Neural cell (in vitro differentiated cells): ENCODE results near the gene ATF6B. TPM values are rescaled to one million over a fixed set of nuclear protein-coding genes. Genes with fewer than 3 reads are reported as not detected.

Source experiments
- H2AFZ ChIP-seq: fragments of 200-600, 300-800 bp; sonication (generic), shearing (Covaris generic); 2 replicates; pipeline ENCODE4 v1.6.0; 2014; ENCODE audit warnings: low read depth, mild to moderate bottlenecking, antibody characterized with exemption, low read length, moderate library complexity
- H3F3A ChIP-seq: fragments of 200-600 bp; shearing (Covaris generic); 2 replicates; pipeline ENCODE4 v1.6.1; 2016; ENCODE audit warnings: mild to moderate bottlenecking, moderate library complexity, mixed read lengths, antibody characterized with exemption, low read length; ENCODE audit not compliant: insufficient read depth, poor library complexity, severe bottlenecking
- H3K27ac ChIP-seq: fragments of 200-600, 300-800 bp; sonication (generic), shearing (Covaris generic); 2 replicates; pipeline ENCODE4 v1.5.1; 2014; ENCODE audit warnings: mild to moderate bottlenecking, low read length, moderate library complexity
- H3K27me3 ChIP-seq: fragments of 300-800, 200-600 bp; sonication (generic), shearing (Covaris generic); 2 replicates; pipeline ENCODE4 v1.6.0; 2014; ENCODE audit warnings: mild to moderate bottlenecking, low read depth, low read length, moderate library complexity; ENCODE audit not compliant: insufficient read depth
- H3K36me3 ChIP-seq: fragments of 300-800, 200-600 bp; sonication (generic), shearing (Covaris generic); 2 replicates; pipeline ENCODE4 v1.5.1; 2014; ENCODE audit warnings: mild to moderate bottlenecking, antibody characterized with exemption, low read length, moderate library complexity; ENCODE audit not compliant: insufficient read depth
- H3K4me2 ChIP-seq: fragments of 300-800, 200-600 bp; sonication (generic), shearing (Covaris generic); 2 replicates; pipeline ENCODE4 v1.6.0; 2014; ENCODE audit warnings: mild to moderate bottlenecking, low read length
- H3K4me3 ChIP-seq: fragments of 300-800, 200-600 bp; sonication (generic), shearing (Covaris generic); 2 replicates; pipeline ENCODE4 v1.5.1; 2014; ENCODE audit warnings: mild to moderate bottlenecking, low read length, moderate library complexity
- H3K79me2 ChIP-seq: fragments of 200-600 bp; shearing (Covaris generic); replicated peaks from 2 replicates; pipeline ENCODE4 v1.6.0; 2014; ENCODE audit warnings: mild to moderate bottlenecking, low read length, moderate library complexity; ENCODE audit not compliant: insufficient read depth
- H3K9ac ChIP-seq: fragments of 300-800, 200-600 bp; sonication (generic), shearing (Covaris generic); 2 replicates; pipeline ENCODE4 v1.6.1; 2016; ENCODE audit warnings: mild to moderate bottlenecking, low read length, mixed read lengths
- H3K9me2 ChIP-seq: fragments of 200-600 bp; shearing (Covaris generic); 2 replicates; pipeline ENCODE4 v1.6.1; 2016; ENCODE audit warnings: mild to moderate bottlenecking, low read length, mixed read lengths; ENCODE audit not compliant: insufficient read depth
- H3K9me3 ChIP-seq: fragments of 200-600, 300-800 bp; sonication (generic), shearing (Covaris generic); 2 replicates; pipeline ENCODE4 v1.6.1; 2016; ENCODE audit warnings: mild to moderate bottlenecking, mixed run types, low read length, moderate library complexity, mixed read lengths
- H4K20me1 ChIP-seq: fragments of 200-600 bp; shearing (Covaris generic); 2 replicates; pipeline ENCODE4 v1.6.1; 2016; ENCODE audit warnings: mild to moderate bottlenecking, mixed run types; ENCODE audit not compliant: insufficient read depth
- EP300 ChIP-seq: fragments of 450-650 bp; conservative IDR thresholded peaks from 2 replicates; pipeline ENCODE4 v1.6.1; 2014; ENCODE audit warnings: antibody characterized with exemption, mild to moderate bottlenecking, moderate library complexity; ENCODE audit not compliant: poor library complexity, severe bottlenecking
- EZH2 ChIP-seq: fragments of 200-600, 300-800 bp; shearing (Covaris generic), sonication (generic); IDR thresholded peaks from 2 replicates; pipeline ENCODE4 v1.6.1; 2014; ENCODE audit warnings: antibody characterized with exemption, low read length, borderline replicate concordance, mild to moderate bottlenecking; ENCODE audit not compliant: insufficient read depth, poor library complexity, severe bottlenecking
- MXI1 ChIP-seq: fragments of 450-650 bp; conservative IDR thresholded peaks from 2 replicates; pipeline ENCODE4 v1.6.1; 2014; ENCODE audit warnings: antibody characterized with exemption, mild to moderate bottlenecking; ENCODE audit not compliant: poor library complexity, severe bottlenecking
- POLR2AphosphoS5 ChIP-seq: IDR thresholded peaks from 2 replicates; pipeline ENCODE4 v1.6.1; 2012
- RAD21 ChIP-seq: fragments of 450-650 bp; conservative IDR thresholded peaks from 2 replicates; pipeline ENCODE4 v1.6.1; 2014; ENCODE audit warnings: antibody characterized with exemption, mild to moderate bottlenecking, moderate library complexity
- SMC3 ChIP-seq: fragments of 450-650 bp; conservative IDR thresholded peaks from 2 replicates; pipeline ENCODE4 v1.6.1; 2014; ENCODE audit warnings: antibody characterized with exemption, mild to moderate bottlenecking, moderate library complexity; ENCODE audit not compliant: poor library complexity
- TAF1 ChIP-seq: IDR thresholded peaks from 2 replicates; pipeline ENCODE4 v1.6.1; 2012; ENCODE audit warnings: low read depth
- polyA minus RNA-seq: library from RNA; depleted of rRNA, polyadenylated mRNA; stranded (reverse); fragments of >200 nt; gene quantifications from 2 replicates; pipeline ENCODE4 v1.2.3, GENCODE V29; 2014
- polyA plus RNA-seq: library from polyadenylated mRNA; depleted of rRNA; stranded (reverse); fragments of >200 nt; gene quantifications from 2 replicates; pipeline ENCODE4 v1.2.3, GENCODE V29; 2014
- TF ChIP-seq, protein P1 (sequence below): IDR thresholded peaks from 2 replicates; pipeline ENCODE4 v1.6.1; 2012; ENCODE audit warnings: borderline replicate concordance
- TF ChIP-seq, protein P2 (sequence below): fragments of 450-650 bp; IDR thresholded peaks from 2 replicates; pipeline ENCODE4 v1.5.1; 2014; ENCODE audit warnings: antibody characterized with exemption, mild to moderate bottlenecking, moderate library complexity; ENCODE audit not compliant: poor library complexity, severe bottlenecking

ATF6B gene
- 44.3 and 49.3 TPM in 2 replicates for polyA plus RNA-seq
- 25.7 and 27.5 TPM in 2 replicates for polyA minus RNA-seq

DNA sequence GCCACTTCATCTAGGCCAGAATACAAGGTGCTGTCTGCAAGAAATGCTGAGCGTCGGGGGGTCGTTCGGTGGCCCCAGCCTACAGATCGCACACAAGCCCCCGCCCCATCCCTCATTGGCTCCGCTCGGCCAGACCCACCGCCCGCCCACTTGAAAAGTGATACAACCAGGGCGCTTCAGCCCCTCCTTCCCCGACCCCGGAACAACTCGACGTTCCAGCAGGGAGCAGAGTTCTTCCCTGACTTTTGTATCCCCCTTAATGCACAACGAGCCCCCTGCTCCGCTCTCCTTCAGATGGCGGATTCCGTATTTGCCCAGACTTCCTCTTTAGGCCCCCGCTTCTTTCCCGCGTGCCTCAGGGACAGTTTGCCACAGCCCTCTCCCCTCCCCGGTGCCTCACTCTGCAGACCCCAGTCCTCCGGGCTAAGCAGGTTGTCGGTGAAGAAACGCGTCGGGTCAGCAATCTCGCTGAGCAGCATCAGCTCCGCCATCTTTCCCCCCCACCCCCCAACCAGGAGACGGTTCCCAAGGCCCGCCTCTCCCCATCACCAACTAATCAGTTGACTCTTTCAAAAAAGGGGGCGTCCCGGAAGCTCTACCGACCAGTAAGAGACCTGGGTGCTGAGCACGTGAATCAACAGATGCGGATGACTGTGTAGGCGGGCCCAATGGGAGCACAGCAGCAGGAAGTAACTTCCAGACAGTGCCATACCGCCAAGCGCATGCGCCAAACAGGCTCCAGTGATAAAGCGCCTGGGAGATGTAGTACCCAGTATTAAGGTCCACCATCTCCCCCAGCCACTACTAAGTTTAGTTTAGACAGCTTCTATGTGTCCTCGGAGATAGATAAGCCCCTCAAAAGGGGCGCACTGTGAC lies at the start of gene ATF6B:
Gene ATF6B, minus strand, starts transcription at position 530 of the 876 bp plus-strand sequence. Its CDS starts 39 bp downstream, at position 491.
- Histone ChIP-seq H3K9me2 (no peaks in the 10 kb centered on the region), H3K9me3 (no peaks in the 10 kb centered on the region), H3F3A (no peaks in the 10 kb centered on the region), H3K36me3 (no peaks in the 10 kb centered on the region), H4K20me1 (no peaks in the 10 kb centered on the region), H2AFZ (peak within 1 kb of the TSS; percentile 73), H3K27me3 (no peaks in the 10 kb centered on the region), H3K4me3 (peak within 1 kb of the TSS; percentile 89), H3K4me2 (peak within 1 kb of the TSS; percentile 94), H3K79me2 (peaks cover 25% of the 10 kb centered on the region), H3K27ac (peak within 1 kb of the TSS; percentile 98), H3K9ac (peak within 1 kb of the TSS; percentile 94)
- TF ChIP-seq, protein P1, sequence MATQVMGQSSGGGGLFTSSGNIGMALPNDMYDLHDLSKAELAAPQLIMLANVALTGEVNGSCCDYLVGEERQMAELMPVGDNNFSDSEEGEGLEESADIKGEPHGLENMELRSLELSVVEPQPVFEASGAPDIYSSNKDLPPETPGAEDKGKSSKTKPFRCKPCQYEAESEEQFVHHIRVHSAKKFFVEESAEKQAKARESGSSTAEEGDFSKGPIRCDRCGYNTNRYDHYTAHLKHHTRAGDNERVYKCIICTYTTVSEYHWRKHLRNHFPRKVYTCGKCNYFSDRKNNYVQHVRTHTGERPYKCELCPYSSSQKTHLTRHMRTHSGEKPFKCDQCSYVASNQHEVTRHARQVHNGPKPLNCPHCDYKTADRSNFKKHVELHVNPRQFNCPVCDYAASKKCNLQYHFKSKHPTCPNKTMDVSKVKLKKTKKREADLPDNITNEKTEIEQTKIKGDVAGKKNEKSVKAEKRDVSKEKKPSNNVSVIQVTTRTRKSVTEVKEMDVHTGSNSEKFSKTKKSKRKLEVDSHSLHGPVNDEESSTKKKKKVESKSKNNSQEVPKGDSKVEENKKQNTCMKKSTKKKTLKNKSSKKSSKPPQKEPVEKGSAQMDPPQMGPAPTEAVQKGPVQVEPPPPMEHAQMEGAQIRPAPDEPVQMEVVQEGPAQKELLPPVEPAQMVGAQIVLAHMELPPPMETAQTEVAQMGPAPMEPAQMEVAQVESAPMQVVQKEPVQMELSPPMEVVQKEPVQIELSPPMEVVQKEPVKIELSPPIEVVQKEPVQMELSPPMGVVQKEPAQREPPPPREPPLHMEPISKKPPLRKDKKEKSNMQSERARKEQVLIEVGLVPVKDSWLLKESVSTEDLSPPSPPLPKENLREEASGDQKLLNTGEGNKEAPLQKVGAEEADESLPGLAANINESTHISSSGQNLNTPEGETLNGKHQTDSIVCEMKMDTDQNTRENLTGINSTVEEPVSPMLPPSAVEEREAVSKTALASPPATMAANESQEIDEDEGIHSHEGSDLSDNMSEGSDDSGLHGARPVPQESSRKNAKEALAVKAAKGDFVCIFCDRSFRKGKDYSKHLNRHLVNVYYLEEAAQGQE, result peak; percentile 84
- peak; percentile 44 for TF ChIP-seq EP300
- TF ChIP-seq EZH2, result no peak
- TF ChIP-seq MXI1, result peak; percentile 78
- peak; percentile 53 for TF ChIP-seq RAD21
- TF ChIP-seq, protein P2, sequence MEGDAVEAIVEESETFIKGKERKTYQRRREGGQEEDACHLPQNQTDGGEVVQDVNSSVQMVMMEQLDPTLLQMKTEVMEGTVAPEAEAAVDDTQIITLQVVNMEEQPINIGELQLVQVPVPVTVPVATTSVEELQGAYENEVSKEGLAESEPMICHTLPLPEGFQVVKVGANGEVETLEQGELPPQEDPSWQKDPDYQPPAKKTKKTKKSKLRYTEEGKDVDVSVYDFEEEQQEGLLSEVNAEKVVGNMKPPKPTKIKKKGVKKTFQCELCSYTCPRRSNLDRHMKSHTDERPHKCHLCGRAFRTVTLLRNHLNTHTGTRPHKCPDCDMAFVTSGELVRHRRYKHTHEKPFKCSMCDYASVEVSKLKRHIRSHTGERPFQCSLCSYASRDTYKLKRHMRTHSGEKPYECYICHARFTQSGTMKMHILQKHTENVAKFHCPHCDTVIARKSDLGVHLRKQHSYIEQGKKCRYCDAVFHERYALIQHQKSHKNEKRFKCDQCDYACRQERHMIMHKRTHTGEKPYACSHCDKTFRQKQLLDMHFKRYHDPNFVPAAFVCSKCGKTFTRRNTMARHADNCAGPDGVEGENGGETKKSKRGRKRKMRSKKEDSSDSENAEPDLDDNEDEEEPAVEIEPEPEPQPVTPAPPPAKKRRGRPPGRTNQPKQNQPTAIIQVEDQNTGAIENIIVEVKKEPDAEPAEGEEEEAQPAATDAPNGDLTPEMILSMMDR, result peak; percentile 42
- peak; percentile 95 for TF ChIP-seq POLR2AphosphoS5
- peak; percentile 92 for TF ChIP-seq TAF1
- TF ChIP-seq SMC3, result peak; percentile 57

DNA sequence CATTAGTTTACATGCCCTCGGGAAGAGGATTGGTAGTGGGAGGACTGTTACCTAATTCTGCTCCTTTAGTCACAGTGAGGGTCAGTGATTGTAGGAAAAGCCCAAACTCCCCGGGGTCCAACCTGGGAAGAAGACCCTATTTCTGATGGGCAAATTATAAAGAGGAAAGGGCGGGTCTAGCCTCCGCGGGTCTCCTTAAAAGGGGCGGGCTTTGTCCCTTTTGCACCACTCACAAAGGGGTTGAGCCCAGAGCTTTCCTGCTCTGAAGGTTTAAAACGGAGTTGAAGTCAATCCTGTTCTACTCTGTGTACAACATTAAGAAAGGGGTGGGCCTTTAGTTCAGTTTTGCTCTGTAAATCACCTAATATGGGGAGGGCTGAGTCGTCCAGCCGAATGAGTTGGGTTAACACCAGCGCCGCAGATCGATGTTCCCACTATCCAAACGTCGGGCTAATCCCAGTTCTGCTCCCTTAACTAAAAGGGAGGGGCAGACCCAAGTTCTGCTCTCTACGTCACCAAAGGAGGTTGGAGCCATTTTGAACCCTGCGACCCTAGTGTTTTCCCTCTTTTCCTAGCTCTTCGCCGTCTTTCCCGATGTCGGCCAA lies 49.2 kb upstream of the ATF6B start:
- Histone ChIP-seq H2AFZ (peak overlapping the region; percentile 21), H3K36me3 (no peaks in the 10 kb centered on the region), H3K9ac (peak overlapping the region; percentile 99), H3K4me2 (peak overlapping the region; percentile 90), H3K27me3 (no peaks in the 10 kb centered on the region), H3K79me2 (peaks cover 50% of the 10 kb centered on the region), H3F3A (peaks cover 4% of the 10 kb centered on the region), H4K20me1 (no peaks in the 10 kb centered on the region), H3K9me3 (no peaks in the 10 kb centered on the region), H3K4me3 (peak overlapping the region; percentile 91), H3K27ac (peak overlapping the region; percentile 97), H3K9me2 (no peaks in the 10 kb centered on the region)
- TF ChIP-seq SMC3 (no peak), TAF1 (peak; percentile 88), EP300 (peak; percentile 45), POLR2AphosphoS5 (peak; percentile 72), EZH2 (no peak), RAD21 (peak; percentile 30), MXI1 (no peak)
- TF ChIP-seq, protein P2, result no peak
- TF ChIP-seq, protein P1, result peak; percentile 92
